ENCODE data around the gene SMIM13.

The SMIM13 gene

DNA sequence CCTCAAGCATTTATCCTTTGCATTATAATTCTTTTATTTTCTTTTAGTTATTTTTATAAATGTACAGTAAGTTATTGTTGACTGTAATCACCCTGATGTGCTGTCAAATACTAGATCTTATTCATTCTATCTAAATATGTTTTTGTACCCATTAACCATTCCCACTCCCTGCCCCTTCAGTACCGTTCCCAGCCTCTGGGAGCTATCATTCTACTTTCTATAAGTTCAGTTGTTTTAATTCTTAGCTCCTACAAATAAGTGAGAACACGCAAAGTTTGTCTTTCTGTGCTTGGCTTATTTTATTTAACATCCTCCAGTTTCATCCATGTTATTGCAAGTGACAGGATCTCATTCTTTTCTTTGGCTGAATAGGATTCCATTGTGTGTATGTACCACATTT lies 30.3 kb downstream of the SMIM13 start:
- DNase-seq = no peak

DNA sequence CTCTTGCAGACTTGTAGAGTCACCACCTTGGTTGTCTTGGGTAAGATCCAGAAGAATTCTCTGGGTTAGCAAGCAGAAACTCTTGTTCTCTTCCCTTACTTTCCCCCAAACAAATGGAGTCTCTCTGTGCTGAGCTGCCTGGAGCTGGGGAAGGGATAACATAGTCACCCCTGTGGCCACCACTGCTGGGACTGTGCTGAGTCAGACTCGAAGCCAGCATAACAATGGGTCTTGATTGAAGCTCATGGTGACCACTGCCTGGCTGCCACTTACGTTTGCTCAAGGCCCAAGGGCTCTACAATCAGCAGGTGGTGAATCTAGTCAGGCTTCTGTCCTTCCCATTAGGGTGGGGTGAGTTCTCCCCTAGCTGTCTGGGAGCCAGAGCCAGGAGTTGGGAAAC lies 33.2 kb downstream of the SMIM13 start:
- no peak for DNase-seq

DNA sequence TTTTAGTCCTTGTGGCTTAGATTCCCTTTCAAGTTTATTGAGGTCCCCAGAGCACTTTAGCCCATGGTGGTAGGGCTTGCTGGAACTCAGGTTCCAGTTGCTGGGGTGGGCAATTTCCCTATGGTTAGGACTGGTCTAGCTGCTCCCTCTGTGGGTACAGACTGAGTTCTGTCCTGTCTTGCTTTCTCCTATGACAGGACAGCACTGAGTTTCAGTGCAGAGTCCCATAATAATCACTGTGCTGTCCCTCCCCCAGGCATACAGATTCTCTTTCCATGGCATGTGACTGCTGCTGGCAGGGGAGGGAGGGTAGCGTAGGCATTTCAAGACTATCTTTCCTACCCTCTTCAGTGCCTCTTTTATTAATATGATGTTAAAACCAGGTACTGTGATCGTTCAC lies 35.0 kb downstream of the SMIM13 start:
- no peak for DNase-seq

DNA sequence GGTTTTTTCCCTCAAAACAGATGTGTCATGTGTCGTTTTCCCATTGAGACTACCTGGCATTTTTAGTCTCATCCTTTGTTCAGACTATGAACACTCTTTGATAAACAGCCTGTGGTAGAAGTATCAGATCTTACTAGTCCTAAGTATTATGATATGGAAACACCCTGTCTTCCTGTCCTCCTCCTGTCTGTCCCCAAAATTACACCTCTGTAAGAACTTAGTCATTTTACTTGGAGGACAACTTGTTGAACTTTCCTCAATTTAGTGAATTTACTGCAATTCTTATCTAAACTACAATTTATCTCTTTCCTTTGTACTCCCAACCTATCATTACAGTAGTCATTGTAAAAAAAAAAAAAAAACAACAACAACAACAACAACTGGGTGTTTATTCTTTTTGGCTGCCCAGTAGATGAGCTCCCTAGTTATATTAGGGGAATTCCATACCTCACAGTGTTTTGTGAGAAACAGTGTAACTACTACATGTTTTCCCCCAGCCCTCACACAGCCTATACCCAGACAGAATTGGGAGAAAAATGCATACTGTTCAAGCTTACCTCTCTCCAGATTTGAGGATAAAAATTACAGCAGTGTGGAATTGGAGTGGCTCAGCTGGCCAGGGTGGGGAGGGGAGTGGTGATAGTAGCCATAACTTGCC lies 36.4 kb downstream of the SMIM13 start:
- DNase-seq = no peak

DNA sequence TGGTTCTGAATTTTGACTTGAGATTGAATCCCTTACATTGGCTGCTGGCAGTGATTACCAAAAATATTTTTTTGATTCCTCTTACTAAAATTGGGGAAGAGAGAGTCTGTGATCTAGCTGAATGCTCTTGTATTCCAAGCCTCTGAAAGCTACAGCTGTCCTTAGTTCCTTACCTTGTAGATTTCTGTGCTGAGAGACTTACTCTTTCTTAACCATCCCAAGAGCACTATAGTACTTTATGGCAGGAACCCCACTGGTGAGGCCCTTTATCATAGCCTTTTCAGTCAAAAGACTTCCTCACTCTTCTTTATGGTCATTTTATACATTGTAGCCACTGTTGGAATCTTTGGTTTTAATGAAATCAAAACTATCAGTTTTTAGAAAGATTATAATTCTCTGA lies 37.0 kb downstream of the SMIM13 start:
- no peak for DNase-seq

DNA sequence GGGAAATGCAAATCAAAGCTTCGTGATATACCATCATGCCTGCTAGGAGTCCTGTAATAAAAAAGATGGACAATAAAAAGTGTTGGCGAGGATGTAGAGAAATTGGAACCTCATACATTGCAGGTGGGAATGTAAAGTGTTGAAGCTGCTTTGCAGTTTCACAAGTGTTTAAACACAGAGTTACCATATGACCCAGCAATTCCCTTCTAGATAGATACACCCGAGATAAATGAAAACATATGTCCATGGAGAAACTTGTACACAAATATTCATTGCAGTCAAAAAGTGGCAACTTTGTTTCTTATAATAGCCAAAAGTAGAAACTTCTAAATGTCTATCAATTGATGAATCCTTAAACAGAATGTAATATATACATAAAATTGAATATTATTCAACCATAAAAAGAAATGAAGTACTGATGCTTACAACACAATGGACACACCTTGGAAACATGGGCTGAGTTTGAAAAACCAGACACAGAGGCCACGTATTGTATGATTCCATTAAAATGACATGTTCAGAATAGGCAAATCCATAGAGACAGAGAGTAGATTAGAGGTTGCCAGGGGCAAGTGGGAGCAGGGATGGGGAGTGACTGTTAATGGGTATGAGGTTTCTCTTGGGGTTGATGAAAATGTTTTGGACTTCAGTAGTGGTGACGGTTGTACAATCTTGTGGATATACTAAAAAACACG lies 38.7 kb downstream of the SMIM13 start:
- DNase-seq = no peak

DNA sequence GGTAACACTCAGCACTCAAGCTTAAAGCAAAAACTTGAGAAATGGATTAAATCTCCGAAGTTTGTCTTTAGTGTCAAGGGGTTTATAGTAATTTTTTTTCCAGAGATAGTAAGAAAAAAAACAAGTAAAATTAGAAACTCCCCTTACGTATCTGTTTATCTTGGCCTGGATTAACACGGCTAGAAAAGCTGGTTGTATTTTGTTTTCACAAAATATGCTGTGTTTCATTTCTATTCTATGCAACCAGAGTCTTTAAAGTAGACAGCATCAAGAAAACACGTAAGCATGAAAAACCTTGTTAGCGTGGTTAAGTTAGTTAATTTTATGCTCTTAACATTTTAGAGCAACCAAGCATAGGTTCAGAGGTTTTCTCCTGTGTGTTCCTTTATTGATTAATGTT lies 39.6 kb downstream of the SMIM13 start:
- DNase-seq = no peak

DNA sequence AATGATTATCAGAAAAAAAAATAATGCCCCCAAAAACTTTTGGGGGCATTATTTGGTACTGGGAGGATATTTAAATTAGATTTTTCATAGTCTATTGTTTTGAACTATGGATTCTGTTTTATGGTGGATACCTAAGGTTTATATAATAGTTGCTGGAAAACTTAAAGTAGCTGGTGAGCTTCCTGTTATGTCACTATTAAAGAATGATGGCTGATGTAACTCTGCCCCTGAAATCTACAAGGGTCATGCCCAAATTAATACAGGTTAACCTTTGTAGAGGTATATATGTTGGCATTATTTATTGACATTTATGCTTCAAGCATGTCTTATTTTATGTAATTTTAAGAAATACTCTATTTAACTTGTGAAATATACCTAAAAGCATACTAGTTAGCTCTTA lies 43.2 kb downstream of the SMIM13 start:
- DNase-seq = no peak

DNA sequence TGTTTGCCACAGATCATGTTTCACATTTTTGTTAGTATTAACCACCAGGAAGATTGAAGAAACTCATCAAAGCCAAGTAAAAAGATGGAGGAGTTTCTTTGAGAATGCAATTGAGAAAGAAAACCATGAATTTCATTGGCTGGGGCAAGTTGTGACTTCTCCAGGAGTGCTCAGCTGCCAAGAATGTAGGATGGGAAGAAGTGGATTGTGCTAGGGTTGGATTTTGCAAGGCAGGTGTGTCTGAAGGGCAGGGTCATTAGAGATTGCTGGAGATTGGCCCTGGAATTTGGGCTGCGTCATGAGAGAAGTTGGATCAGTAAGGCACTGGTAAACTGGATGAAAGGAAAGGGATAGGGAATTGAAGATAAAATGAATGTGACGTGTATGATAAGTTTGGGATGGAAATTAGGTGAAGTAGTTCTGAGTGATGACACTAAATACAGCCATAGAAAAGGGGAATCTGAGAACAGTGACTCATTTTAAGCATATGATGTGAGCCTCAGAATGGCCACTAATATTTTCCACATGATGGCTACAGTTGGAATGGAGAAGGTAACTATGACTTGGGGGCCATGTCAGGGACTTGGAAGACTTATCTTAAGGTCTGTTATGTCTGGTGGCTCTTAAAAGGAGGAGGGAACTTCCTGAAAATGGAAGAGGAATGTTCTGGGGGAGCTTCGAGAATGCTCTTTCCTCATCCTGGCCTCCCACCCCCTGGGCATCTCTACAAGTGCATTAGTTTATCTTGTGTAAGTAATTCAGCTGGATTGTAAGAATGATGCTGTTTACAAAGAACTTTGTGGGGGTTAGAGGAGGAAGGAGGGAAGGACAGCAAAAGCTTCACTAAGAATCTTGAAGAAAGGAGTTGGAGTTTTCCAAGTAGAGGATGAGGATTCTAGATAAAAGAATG lies 45.7 kb downstream of the SMIM13 start:
- no peak for DNase-seq

DNA sequence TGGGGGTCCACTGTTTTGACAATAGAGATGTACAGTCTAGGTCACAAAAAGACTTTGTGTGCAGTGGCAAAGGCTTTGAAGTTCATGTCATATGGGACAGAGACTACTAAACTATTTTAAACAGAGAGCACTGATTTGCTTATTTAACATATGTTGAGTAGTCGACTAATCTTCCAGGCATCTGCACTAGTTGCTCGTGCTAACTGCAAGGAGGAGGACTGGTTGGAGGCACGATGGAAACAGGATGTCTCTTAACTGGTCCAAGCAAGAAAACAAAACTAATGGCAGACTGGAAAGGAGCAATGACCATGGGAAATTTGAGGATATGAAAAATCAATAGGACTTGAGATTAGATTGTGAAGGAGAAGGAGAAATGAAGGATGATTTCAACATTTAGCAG lies 46.4 kb downstream of the SMIM13 start:
- DNase-seq = no peak

DNA sequence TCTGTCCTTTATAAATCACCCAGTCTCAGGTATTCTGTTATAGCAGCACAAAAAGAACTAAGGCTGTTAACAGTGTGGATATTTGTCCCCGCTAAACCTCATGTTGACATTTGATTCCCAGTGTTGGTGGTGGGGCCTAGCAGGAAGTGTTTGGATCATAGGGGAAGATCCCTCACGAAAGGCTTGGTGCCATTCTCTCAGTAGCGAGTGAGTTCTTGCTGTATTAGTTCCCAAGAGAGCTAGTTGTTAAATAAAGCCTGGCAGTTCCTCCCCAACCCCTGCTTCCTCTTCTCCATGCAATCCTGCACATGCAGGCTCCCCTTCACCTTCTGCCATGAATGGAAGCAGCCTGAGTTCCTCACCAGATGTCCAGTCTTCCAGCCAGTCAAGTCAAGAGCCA lies 47.7 kb downstream of the SMIM13 start:
- no peak for DNase-seq

DNA sequence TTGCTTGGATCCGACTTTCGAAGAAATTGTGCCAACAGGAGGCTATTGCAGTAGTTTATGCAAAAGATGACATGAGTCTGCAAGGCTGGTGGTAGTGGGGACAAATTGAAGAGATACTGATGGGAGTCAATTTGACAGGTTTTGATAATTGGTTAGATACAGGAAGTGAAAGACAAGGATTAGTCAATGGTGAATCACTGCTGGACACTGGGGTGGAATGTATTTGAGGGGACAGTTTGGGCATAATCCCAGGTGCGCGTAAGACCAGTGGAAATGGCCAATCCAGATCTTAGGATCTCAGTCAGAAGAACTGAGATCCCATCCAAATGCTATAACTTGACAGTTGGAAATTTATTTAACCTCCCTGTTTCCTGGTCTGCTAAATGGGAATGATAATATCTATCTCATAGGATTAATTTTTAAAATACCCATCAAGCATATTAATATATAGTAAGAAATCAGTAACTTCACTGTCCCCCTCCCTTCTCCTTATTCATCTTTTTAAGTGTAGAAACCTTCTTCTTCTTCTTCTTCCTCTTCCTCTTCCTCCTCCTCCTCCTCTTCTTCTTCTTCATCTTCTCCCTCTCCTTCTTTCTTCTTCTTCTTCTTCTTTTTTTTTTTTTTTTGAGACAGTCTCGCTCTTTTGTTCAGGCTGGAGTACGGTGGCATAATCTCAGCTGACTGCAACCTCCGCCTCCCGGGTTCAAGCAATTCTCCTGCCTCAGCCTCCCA lies 48.8 kb downstream of the SMIM13 start:
- DNase-seq = no peak

DNA sequence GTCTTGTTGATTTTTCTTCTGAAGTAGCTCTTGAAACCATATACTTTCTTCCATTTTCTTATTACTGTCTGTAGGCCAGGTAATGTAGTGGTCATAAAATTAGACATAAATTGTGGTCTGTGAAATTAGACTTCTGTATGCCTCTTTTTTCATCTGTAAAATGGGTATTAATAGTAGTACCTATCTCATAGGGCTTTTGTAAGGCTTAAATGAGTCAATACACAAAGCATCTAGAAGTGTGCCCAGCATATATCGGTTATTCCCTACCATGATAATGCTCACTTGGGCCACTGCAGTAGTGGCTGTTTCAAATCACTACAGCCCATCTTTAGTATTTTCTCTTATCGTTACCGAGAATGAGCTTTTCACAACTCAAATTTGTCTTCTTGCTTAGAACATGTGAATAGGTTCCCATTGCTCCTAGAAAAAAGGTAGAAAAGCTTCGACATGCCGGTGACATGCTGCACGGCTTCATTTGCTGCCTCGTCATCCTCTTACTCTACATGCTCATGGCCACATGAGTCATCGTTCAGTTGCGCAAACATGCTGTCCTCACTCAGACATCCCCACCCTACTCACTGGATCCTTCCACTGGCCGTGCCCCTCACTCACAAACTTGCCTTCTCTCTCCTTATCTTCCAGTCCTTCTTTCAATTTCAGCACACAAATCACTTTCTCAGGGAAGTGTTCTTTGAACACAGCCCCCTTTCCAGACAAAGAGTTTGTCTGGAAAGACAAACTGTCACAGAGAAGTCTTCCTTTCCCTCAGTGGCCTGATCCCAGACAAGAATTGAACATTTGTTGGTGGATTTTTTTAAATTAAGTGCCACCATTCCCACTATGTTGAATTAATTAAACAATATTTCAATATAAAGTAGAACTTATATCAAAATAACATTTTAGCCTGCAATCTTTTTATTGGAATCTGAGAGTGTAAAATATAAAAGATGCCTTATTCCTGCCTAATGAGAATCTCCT lies 50.0 kb downstream of the SMIM13 start:
- peak in 1 of 2 experiments; percentile 31 for DNase-seq

DNA sequence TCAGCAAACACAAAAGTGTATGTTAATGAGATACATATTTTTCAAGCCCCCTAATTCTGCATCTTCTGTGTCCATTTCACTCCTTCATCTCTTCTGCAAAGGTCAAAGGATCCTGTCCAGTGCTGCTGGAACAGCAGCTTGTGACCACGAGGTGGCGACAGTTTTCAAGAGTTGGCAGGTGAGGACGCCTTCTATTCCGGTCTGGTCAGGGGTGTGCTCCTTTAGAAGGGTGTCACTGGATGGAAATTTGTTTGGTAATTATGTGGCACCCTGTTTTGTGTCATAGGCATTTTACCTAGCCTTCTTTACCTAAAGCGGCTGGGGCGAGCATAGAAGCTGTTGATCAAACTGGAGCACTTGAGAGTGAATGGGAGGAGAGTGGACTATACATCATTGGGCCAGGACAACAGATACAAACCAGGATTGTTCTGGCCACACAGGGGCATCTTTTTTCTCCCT lies 50.8 kb downstream of the SMIM13 start:
- peak; percentile 81 to 83 for DNase-seq

DNA sequence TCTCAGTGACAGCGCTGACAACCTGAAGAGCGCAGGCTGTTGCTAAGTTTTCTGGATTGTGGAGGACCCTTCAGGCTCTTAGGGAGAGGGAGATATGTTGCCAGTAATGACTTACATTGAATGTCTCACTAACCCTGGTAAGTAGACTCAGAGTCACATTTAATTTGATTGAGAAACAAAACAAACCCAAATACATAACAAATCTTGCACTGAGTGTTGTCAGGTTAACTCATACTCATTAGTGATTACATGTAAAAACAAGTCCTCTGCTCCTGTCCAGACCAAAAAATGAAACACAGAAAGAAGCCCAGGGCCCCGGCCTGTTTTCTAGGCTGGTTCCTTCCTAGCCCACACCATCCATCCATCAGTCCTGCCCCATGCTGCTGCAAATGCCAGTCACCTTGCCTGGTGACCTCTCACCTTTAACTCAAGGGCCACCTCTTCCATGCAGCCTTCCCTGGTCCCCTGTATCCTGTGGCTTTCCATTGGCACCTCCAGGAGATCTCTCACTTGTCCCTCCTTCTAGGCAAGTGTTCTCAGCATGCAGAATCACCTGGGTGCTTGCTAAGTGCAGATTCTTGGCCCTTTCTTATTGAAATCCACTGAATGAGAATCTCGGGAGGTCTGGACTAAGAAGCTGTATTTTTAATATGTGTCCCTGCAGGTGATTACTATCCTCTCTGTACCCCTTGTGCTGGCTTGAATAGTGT lies 52.6 kb downstream of the SMIM13 start:
- no peak for DNase-seq

DNA sequence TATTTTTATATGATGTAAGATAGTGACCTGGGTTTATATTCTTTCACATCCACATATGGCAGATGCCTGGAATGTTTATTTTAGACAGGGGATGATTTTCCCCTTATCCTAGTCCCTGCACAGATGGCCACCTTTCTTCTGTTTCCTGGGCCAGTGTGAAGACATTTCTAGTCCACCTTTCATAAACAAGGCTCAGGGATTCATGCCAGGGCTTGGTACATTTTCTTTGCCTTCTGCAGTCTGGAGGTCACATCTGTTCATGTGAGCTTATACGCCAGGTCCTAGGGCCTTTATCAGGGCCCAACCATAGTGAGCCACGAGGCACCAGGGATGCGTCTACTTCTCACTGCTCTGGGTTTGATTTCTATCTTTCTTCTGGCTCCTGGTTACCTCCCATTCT lies 55.9 kb downstream of the SMIM13 start:
- no peak for DNase-seq

DNA sequence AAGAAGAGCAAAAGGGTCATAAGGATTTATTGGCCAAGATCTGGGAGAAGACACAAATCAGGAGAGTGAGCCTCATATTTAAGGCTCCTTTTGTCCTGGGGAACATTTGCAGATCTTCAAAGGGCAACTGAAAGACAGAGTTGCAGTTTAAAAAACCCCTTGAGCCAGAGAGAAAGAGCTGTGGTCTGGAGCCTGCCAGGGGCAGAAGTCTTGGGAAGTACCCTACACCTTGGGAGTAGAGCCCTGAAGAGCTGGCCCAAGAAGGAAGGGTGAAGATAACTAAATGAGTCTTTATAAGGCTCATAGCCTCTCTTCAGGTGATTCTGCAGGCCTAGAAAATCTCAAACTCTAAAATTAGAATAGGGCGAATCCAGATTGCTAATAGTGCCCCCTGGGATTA lies 57.9 kb downstream of the SMIM13 start:
- no peak for DNase-seq

DNA sequence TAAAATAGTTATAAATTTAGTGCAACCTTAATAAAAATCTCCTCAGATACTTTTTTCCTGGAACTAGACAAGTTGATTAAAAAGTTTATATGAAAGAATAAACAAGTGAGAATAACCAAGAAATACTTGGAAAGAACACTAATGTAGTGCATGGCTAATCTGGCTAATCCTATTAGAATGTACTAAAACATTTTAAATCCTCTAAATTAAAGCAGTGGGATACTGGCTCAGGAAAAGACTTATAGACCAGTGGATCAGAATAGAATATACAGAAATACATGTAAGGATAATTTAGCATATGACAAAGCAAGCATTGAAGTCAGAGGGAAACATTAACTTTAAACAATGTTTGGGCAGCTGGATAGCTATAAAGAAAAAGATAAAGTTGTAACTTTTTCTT lies 58.9 kb downstream of the SMIM13 start:
- no peak for DNase-seq

DNA sequence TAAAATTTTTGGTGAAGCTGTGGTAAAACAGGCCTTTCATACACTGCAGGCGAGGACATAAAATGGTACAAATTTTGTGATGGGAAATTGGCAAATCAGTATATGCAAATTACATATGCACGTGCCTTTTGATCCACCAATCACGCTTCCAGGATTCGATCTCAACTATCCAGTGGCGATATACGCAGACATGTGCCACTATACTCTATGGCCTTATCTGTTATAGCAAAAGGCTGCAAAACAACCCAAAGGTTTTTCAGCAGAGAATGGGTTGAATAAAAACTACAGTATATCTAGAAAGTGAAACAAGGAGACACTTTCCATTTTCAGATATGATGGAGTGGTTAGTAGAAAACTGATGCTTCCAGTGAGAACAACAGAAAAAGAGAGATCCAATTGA lies 59.8 kb downstream of the SMIM13 start:
- no peak for DNase-seq

DNA sequence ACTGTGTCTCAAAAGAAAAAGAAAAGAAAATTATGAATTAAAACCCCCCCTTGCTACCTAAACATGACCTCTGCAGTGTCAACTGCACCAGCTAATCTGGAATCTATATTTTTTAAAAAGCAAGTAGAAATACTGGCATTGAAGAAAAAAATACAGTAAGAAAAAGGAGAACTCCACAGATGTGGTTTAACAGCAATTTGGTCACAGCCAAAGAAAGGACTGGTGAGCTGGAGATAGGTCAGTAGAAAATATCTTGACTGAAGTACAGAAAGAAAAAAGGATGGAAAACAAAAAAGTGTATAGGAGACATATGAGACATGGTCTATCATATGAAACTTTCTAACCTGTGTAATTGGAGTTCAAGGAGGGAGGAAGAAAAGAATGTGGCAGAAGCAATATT lies 62.0 kb downstream of the SMIM13 start:
- no peak for DNase-seq

DNA sequence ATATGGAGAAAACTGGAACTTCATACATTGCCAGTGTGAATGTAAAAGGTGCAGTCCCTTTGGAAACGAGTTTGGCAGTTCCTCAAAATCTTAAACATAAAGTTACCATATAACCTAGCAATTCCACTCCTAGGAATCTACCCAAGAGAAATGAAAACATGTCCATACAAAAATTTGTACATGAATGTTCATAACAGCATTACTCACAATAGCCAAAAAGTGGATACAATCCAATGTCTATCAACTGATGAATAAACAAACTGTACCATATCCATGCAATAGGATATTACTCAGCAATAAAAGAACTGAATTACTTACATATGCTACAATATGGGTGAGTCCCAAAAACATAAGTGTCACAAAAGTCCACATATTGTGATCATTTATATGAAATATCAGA lies 66.6 kb downstream of the SMIM13 start:
- DNase-seq = no peak
